GM12878 (cell line): ENCODE results near the gene SEBOX. TPM values are rescaled to one million over a fixed set of nuclear protein-coding genes. Genes with fewer than 3 reads are reported as not detected.

ENCODE experiments used
- BHLHE40 ChIP-seq, 2 experiments: fragments of 450-650 bp in 1 of 2; IDR thresholded peaks; 2 replicates each; pipeline ENCODE4 v1.6.1; 2011 to 2017; ENCODE audit warnings: low read depth in 2 of 2, borderline replicate concordance in 1 of 2, improper control_type of control experiment in 1 of 2, low read length in 1 of 2, mild to moderate bottlenecking in 1 of 2
- CHD4 ChIP-seq: fragments of 200-600 bp; sonication (generic); IDR thresholded peaks from 2 replicates; pipeline ENCODE4 v1.6.1; 2016; ENCODE audit warnings: mild to moderate bottlenecking
- CREM ChIP-seq: IDR thresholded peaks from 2 replicates; pipeline ENCODE4 v1.6.1; 2014; ENCODE audit warnings: antibody characterized with exemption, low read depth
- DPF2 ChIP-seq: fragments of 450-650 bp; IDR thresholded peaks from 2 replicates; pipeline ENCODE4 v1.6.1; 2017; ENCODE audit warnings: mild to moderate bottlenecking
- EGR1 ChIP-seq, 2 experiments: IDR thresholded peaks; 1 replicate in 1 of 2; 2 replicates in 1 of 2; pipeline ENCODE4 v1.6.1; 2011 to 2012; ENCODE audit warnings: low read depth in 2 of 2, low read length in 2 of 2, borderline replicate concordance in 1 of 2, mild to moderate bottlenecking in 1 of 2, moderate library complexity in 1 of 2
- FOXK2 ChIP-seq: fragments of 450-650 bp; IDR thresholded peaks from 2 replicates; pipeline ENCODE4 v1.6.1; 2017; ENCODE audit warnings: mild to moderate bottlenecking, moderate library complexity
- IKZF1 ChIP-seq: fragments of 450-650 bp; conservative IDR thresholded peaks from 2 replicates; pipeline ENCODE4 v1.6.1; 2017; ENCODE audit warnings: antibody characterized with exemption, mild to moderate bottlenecking
- JUNB ChIP-seq: IDR thresholded peaks from 2 replicates; pipeline ENCODE4 v1.6.1; 2016; ENCODE audit warnings: antibody characterized with exemption, mild to moderate bottlenecking
- MXI1 ChIP-seq: fragments of 150-350 bp; IDR thresholded peaks from 2 replicates; pipeline ENCODE4 v1.6.1; 2011; ENCODE audit warnings: low read depth, mild to moderate bottlenecking, inconsistent platforms, low read length, improper control_type of control experiment
- NR2C1 ChIP-seq: fragments of 450-650 bp; IDR thresholded peaks from 2 replicates; pipeline ENCODE4 v1.6.1; 2017; ENCODE audit warnings: antibody characterized with exemption, mild to moderate bottlenecking, moderate library complexity
- NR2F1 ChIP-seq: fragments of 450-650 bp; conservative IDR thresholded peaks from 2 replicates; pipeline ENCODE4 v1.6.1; 2017; ENCODE audit warnings: mild to moderate bottlenecking
- TAF1 ChIP-seq: IDR thresholded peaks from 2 replicates; pipeline ENCODE4 v1.6.1; 2011; ENCODE audit warnings: mild to moderate bottlenecking, low read depth, low read length, borderline replicate concordance
- ZBTB4 ChIP-seq: fragments of 450-650 bp; formaldehyde crosslinking; IDR thresholded peaks from 2 replicates; pipeline ENCODE4 v1.4.0; 2022; ENCODE audit warnings: mild to moderate bottlenecking, moderate library complexity
- polyA plus RNA-seq, 11 experiments: library from polyadenylated mRNA; depleted of rRNA in 4 of 11; unstranded in 6 of 11; stranded (reverse) in 5 of 11; fragments of >200 nt; fragmentation: Nextera tagmentation in 4 of 11; fragmentation: Illumina TruSeq in 1 of 11; extraction: Ambion mirVana in 4 of 11; extraction: Trizol in 1 of 11; gene quantifications; 1 replicate in 1 of 11; 2 replicates in 10 of 11; pipeline versions ENCODE4 v1.2.1 to v1.2.3, GENCODE V29; 2011 to 2016; ENCODE audit warnings: inconsistent platforms in 2 of 11, missing spikeins in 2 of 11, low read depth in 1 of 11
- total RNA-seq, 4 experiments: library from RNA; depleted of rRNA in 3 of 4; stranded (reverse); fragments of >200 nt in 3 of 4; fragmentation: Illumina TruSeq in 1 of 4; extraction: Trizol in 1 of 4; gene quantifications; 2 replicates each; pipeline versions ENCODE4 v1.2.1 to v1.2.3, GENCODE V29; 2013 to 2021
- TF ChIP-seq, protein P1 (sequence below): fragments of 450-650 bp; IDR thresholded peaks from 2 replicates; pipeline ENCODE4 v1.6.1; 2018; ENCODE audit warnings: mild to moderate bottlenecking, low read depth, moderate library complexity; ENCODE audit not compliant: partially characterized antibody
- TF ChIP-seq, protein P2 (sequence below): fragments of 450-650 bp; IDR thresholded peaks from 2 replicates; pipeline ENCODE4 v1.6.1; 2016; ENCODE audit warnings: mild to moderate bottlenecking
- TF ChIP-seq, protein P3 (sequence below): fragments of 450-650 bp; IDR thresholded peaks from 2 replicates; pipeline ENCODE4 v1.6.1; 2017; ENCODE audit warnings: mild to moderate bottlenecking, moderate library complexity
- TF ChIP-seq, protein P4 (sequence below): fragments of 450-650 bp; conservative IDR thresholded peaks from 2 replicates; pipeline ENCODE4 v1.6.1; 2017; ENCODE audit warnings: mild to moderate bottlenecking, moderate library complexity

Gene SEBOX
- total and polyA plus RNA-seq, 10 of the 15 experiments (the other 5 are each of a cell fraction or from before 2014, with no cell fraction given) = not detected

GRCh38 chr17:28327031-28327607, 37.9 kb downstream of the SEBOX start (continued):
- TF ChIP-seq TAF1 (no peak), CREM (peak; percentile 50; the same call in 1 of the 2 replicates), BHLHE40 (IDR thresholded peaks at IDR 0.05; ENCODE audit: borderline replicate concordance in 1 of 2, low read depth in 2 of 2, low read length in 1 of 2) (peak; percentile 49 to 74; a peak in 2 of 4 replicates), IKZF1 (no peak), FOXK2 (no peak), NR2F1 (no peak), EGR1 (IDR thresholded peaks at IDR 0.05; ENCODE audit: borderline replicate concordance in 1 of 2, low read depth in 2 of 2, low read length in 2 of 2) (no peak), ZBTB4 (CRISPR knock-in tag) (no peak), DPF2 (peak; percentile 41), NR2C1 (no peak), MXI1 (no peak), CHD4 (no peak), JUNB (peak; percentile 83)
- TF ChIP-seq, protein P1, sequence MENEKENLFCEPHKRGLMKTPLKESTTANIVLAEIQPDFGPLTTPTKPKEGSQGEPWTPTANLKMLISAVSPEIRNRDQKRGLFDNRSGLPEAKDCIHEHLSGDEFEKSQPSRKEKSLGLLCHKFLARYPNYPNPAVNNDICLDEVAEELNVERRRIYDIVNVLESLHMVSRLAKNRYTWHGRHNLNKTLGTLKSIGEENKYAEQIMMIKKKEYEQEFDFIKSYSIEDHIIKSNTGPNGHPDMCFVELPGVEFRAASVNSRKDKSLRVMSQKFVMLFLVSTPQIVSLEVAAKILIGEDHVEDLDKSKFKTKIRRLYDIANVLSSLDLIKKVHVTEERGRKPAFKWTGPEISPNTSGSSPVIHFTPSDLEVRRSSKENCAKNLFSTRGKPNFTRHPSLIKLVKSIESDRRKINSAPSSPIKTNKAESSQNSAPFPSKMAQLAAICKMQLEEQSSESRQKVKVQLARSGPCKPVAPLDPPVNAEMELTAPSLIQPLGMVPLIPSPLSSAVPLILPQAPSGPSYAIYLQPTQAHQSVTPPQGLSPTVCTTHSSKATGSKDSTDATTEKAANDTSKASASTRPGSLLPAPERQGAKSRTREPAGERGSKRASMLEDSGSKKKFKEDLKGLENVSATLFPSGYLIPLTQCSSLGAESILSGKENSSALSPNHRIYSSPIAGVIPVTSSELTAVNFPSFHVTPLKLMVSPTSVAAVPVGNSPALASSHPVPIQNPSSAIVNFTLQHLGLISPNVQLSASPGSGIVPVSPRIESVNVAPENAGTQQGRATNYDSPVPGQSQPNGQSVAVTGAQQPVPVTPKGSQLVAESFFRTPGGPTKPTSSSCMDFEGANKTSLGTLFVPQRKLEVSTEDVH = no peak
- TF ChIP-seq, protein P2, sequence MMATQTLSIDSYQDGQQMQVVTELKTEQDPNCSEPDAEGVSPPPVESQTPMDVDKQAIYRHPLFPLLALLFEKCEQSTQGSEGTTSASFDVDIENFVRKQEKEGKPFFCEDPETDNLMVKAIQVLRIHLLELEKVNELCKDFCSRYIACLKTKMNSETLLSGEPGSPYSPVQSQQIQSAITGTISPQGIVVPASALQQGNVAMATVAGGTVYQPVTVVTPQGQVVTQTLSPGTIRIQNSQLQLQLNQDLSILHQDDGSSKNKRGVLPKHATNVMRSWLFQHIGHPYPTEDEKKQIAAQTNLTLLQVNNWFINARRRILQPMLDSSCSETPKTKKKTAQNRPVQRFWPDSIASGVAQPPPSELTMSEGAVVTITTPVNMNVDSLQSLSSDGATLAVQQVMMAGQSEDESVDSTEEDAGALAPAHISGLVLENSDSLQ = peak; percentile 57; the same call in 1 of the 2 replicates
- TF ChIP-seq, protein P3, sequence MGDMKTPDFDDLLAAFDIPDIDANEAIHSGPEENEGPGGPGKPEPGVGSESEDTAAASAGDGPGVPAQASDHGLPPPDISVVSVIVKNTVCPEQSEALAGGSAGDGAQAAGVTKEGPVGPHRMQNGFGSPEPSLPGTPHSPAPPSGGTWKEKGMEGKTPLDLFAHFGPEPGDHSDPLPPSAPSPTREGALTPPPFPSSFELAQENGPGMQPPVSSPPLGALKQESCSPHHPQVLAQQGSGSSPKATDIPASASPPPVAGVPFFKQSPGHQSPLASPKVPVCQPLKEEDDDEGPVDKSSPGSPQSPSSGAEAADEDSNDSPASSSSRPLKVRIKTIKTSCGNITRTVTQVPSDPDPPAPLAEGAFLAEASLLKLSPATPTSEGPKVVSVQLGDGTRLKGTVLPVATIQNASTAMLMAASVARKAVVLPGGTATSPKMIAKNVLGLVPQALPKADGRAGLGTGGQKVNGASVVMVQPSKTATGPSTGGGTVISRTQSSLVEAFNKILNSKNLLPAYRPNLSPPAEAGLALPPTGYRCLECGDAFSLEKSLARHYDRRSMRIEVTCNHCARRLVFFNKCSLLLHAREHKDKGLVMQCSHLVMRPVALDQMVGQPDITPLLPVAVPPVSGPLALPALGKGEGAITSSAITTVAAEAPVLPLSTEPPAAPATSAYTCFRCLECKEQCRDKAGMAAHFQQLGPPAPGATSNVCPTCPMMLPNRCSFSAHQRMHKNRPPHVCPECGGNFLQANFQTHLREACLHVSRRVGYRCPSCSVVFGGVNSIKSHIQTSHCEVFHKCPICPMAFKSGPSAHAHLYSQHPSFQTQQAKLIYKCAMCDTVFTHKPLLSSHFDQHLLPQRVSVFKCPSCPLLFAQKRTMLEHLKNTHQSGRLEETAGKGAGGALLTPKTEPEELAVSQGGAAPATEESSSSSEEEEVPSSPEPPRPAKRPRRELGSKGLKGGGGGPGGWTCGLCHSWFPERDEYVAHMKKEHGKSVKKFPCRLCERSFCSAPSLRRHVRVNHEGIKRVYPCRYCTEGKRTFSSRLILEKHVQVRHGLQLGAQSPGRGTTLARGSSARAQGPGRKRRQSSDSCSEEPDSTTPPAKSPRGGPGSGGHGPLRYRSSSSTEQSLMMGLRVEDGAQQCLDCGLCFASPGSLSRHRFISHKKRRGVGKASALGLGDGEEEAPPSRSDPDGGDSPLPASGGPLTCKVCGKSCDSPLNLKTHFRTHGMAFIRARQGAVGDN = 0 out of 2 replicates have a peak, but pooled peaks have one; percentile 24
- TF ChIP-seq, protein P4, sequence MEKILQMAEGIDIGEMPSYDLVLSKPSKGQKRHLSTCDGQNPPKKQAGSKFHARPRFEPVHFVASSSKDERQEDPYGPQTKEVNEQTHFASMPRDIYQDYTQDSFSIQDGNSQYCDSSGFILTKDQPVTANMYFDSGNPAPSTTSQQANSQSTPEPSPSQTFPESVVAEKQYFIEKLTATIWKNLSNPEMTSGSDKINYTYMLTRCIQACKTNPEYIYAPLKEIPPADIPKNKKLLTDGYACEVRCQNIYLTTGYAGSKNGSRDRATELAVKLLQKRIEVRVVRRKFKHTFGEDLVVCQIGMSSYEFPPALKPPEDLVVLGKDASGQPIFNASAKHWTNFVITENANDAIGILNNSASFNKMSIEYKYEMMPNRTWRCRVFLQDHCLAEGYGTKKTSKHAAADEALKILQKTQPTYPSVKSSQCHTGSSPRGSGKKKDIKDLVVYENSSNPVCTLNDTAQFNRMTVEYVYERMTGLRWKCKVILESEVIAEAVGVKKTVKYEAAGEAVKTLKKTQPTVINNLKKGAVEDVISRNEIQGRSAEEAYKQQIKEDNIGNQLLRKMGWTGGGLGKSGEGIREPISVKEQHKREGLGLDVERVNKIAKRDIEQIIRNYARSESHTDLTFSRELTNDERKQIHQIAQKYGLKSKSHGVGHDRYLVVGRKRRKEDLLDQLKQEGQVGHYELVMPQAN = no peak
